HEK293 (cell line): ENCODE data around the gene TMEM106A.

Source experiments
- EGR2 ChIP-seq: fragments of 450-650 bp; formaldehyde crosslinking; IDR thresholded peaks from 2 replicates; pipeline ENCODE4 v1.5.1; 2016; ENCODE audit warnings: low read depth, missing biosample characterization, missing genetic modification characterization
- ELK4 ChIP-seq: IDR thresholded peaks from 2 replicates; pipeline ENCODE4 v1.6.1; 2011; ENCODE audit warnings: mild to moderate bottlenecking, low read depth, low read length, borderline replicate concordance
- GLI4 ChIP-seq: fragments of 450-650 bp; formaldehyde crosslinking; IDR thresholded peaks from 2 replicates; pipeline ENCODE4 v1.5.1; 2016; ENCODE audit warnings: missing biosample characterization, missing genetic modification characterization
- HOXC10 ChIP-seq: sonication (generic); formaldehyde crosslinking; IDR thresholded peaks from 2 replicates; pipeline ENCODE4 v1.8.1; 2023; ENCODE audit warnings: mild to moderate bottlenecking, missing genetic modification reagents
- IKZF3 ChIP-seq: fragments of 450-650 bp; IDR thresholded peaks from 2 replicates; pipeline ENCODE4 v1.5.0; 2018; ENCODE audit warnings: missing biosample characterization, mild to moderate bottlenecking, missing genetic modification characterization, moderate library complexity
- KLF9 ChIP-seq: fragments of 450-650 bp; formaldehyde crosslinking; IDR thresholded peaks from 2 replicates; pipeline ENCODE4 v1.5.1; 2016; ENCODE audit warnings: missing biosample characterization, missing genetic modification characterization, low read depth
- MZF1 ChIP-seq: fragments of 450-650 bp; formaldehyde crosslinking; IDR thresholded peaks from 2 replicates; pipeline ENCODE4 v1.5.1; 2017; ENCODE audit warnings: missing biosample characterization, missing genetic modification characterization, borderline replicate concordance
- PRDM1 ChIP-seq: fragments of 450-650 bp; formaldehyde crosslinking; IDR thresholded peaks from 2 replicates; pipeline ENCODE4; 2016; ENCODE audit warnings: missing biosample characterization, missing genetic modification characterization
- SCRT2 ChIP-seq: fragments of 450-650 bp; formaldehyde crosslinking; IDR thresholded peaks from 2 replicates; pipeline ENCODE4 v1.5.1; 2016; ENCODE audit warnings: missing biosample characterization, missing genetic modification characterization
- TRIM28 ChIP-seq: IDR thresholded peaks from 2 replicates; pipeline ENCODE4 v1.6.1; 2011; ENCODE audit warnings: low read length, control low read depth, borderline replicate concordance
- ZBTB11 ChIP-seq: fragments of 450-650 bp; formaldehyde crosslinking; conservative IDR thresholded peaks from 2 replicates; pipeline ENCODE4 v1.5.1; 2016; ENCODE audit warnings: low read depth, missing biosample characterization, missing genetic modification characterization
- ZBTB21 ChIP-seq: fragments of 450-650 bp; formaldehyde crosslinking; IDR thresholded peaks from 2 replicates; pipeline ENCODE4 v1.5.1; 2017; ENCODE audit warnings: missing biosample characterization, missing genetic modification characterization
- ZBTB48 ChIP-seq: fragments of 450-650 bp; formaldehyde crosslinking; IDR thresholded peaks from 2 replicates; pipeline ENCODE4 v1.5.1; 2016; ENCODE audit warnings: missing biosample characterization, missing genetic modification characterization
- ZBTB6 ChIP-seq: fragments of 450-650 bp; formaldehyde crosslinking; IDR thresholded peaks from 2 replicates; pipeline ENCODE4 v1.5.1; 2017; ENCODE audit warnings: missing biosample characterization, missing genetic modification characterization
- ZNF133 ChIP-seq: fragments of 450-650 bp; formaldehyde crosslinking; IDR thresholded peaks from 2 replicates; pipeline ENCODE4 v1.5.1; 2016; ENCODE audit warnings: missing biosample characterization, missing genetic modification characterization
- ZNF138 ChIP-seq: fragments of 450-650 bp; formaldehyde crosslinking; IDR thresholded peaks from 2 replicates; pipeline ENCODE4 v1.5.1; 2016; ENCODE audit warnings: missing biosample characterization, missing genetic modification characterization, borderline replicate concordance
- ZNF24 ChIP-seq: fragments of 450-650 bp; formaldehyde crosslinking; IDR thresholded peaks from 2 replicates; pipeline ENCODE4 v1.5.1; 2016; ENCODE audit warnings: missing biosample characterization, missing genetic modification characterization
- ZNF266 ChIP-seq: fragments of 450-650 bp; formaldehyde crosslinking; IDR thresholded peaks from 2 replicates; pipeline ENCODE4 v1.5.1; 2016; ENCODE audit warnings: missing biosample characterization, missing genetic modification characterization, low read depth
- ZNF394 ChIP-seq: fragments of 450-650 bp; formaldehyde crosslinking; IDR thresholded peaks from 2 replicates; pipeline ENCODE4 v1.5.1; 2016; ENCODE audit warnings: missing biosample characterization, missing genetic modification characterization, mild to moderate bottlenecking, moderate library complexity, borderline replicate concordance
- ZNF426 ChIP-seq: fragments of 450-650 bp; formaldehyde crosslinking; IDR thresholded peaks from 2 replicates; pipeline ENCODE4 v1.5.1; 2017; ENCODE audit warnings: missing biosample characterization, missing genetic modification characterization, mild to moderate bottlenecking, inconsistent platforms, moderate library complexity
- ZNF513 ChIP-seq: fragments of 450-650 bp; IDR thresholded peaks from 2 replicates; pipeline ENCODE4 v1.5.1; 2018; ENCODE audit warnings: missing biosample characterization, missing genetic modification characterization
- ZNF518A ChIP-seq: fragments of 450-650 bp; formaldehyde crosslinking; conservative IDR thresholded peaks from 2 replicates; pipeline ENCODE4 v1.5.1; 2016; ENCODE audit warnings: low read depth, missing biosample characterization, missing genetic modification characterization
- ZNF555 ChIP-seq: fragments of 450-650 bp; formaldehyde crosslinking; conservative IDR thresholded peaks from 2 replicates; pipeline ENCODE4 v1.5.1; 2017; ENCODE audit warnings: missing biosample characterization, mild to moderate bottlenecking, missing genetic modification characterization, inconsistent platforms
- ZNF571 ChIP-seq: fragments of 450-650 bp; formaldehyde crosslinking; IDR thresholded peaks from 2 replicates; pipeline ENCODE4 v1.5.0; 2017; ENCODE audit warnings: missing biosample characterization, missing genetic modification characterization
- ZNF843 ChIP-seq: fragments of 450-650 bp; formaldehyde crosslinking; IDR thresholded peaks from 2 replicates; pipeline ENCODE4 v1.5.1; 2016; ENCODE audit warnings: missing biosample characterization, missing genetic modification characterization

Gene TMEM106A

GRCh38 chr17:43171586-43172487 lies 39.8 kb upstream of the TMEM106A start (continued):
- TF ChIP-seq ZNF843 (no peak), ZNF513 (tag by site-specific recombination) (peak; percentile 53; the same call in 1 of the 2 replicates), ZNF133 (no peak), ZNF571 (no peak), ZNF555 (tag by site-specific recombination) (no peak), ZBTB11 (0 out of 2 replicates have a peak, but pooled peaks have one; percentile 14), ZBTB48 (tag by site-specific recombination) (no peak), ZBTB21 (tag by site-specific recombination) (no peak), HOXC10 (CRISPR knock-in tag) (no peak), IKZF3 (tag by site-specific recombination) (peak; percentile 69), ZNF426 (tag by site-specific recombination) (no peak), ZNF138 (tag by site-specific recombination) (no peak), EGR2 (tag by site-specific recombination) (no peak), ZBTB6 (tag by site-specific recombination) (no peak), SCRT2 (no peak), ELK4 (no peak), ZNF518A (tag by site-specific recombination) (no peak), TRIM28 (peak; percentile 52; the same call in 1 of the 2 replicates), MZF1 (tag by site-specific recombination) (no peak), ZNF24 (tag by site-specific recombination) (no peak), ZNF266 (tag by site-specific recombination) (no peak), KLF9 (tag by site-specific recombination) (no peak), ZNF394 (tag by site-specific recombination) (0 out of 2 replicates have a peak, but pooled peaks have one; percentile 36), PRDM1 (tag by site-specific recombination) (peak; percentile 70), GLI4 (no peak)
